Uterus (tissue), 4 donors: ENCODE results near the gene CLSTN3. TPM values are rescaled to one million over a fixed set of nuclear protein-coding genes. Genes with fewer than 3 reads are reported as not detected.
A peak's percentile ranks its signal among the peaks of the same experiment; 100 is the strongest.

Source experiments
- DNase-seq, 2 donors: peaks; one replicate each; pipeline ENCODE4 v3.0.0-alpha.2; 2019 to 2020
- H3K27ac ChIP-seq, 2 donors: fragments of 200-600 bp; sonication (generic); 1 replicate in 1 of 2; 2 replicates in 1 of 2; pipeline ENCODE4 v1.5.1; 2016 to 2018
- H3K27me3 ChIP-seq, 2 donors: fragments of 200-600 bp; sonication (generic); one replicate each; pipeline ENCODE4 v1.5.1; 2018 to 2019; ENCODE audit warnings: control low read depth in 1 of 2
- H3K36me3 ChIP-seq, 2 donors: fragments of 200-600 bp; sonication (generic); one replicate each; pipeline ENCODE4 v1.5.1; 2019; ENCODE audit warnings: control low read depth in 1 of 2
- H3K4me1 ChIP-seq, 2 donors: fragments of 200-600 bp; sonication (generic); one replicate each; pipeline ENCODE4 v1.5.1; 2018 to 2019; ENCODE audit warnings: control low read depth in 1 of 2
- H3K4me3 ChIP-seq, 2 donors: fragments of 200-600 bp; sonication (generic); 1 replicate in 1 of 2; 2 replicates in 1 of 2; pipeline ENCODE4 v1.5.1; 2018 to 2019; ENCODE audit warnings: mild to moderate bottlenecking in 1 of 2
- H3K9me3 ChIP-seq, 2 donors: fragments of 200-600 bp; sonication (generic); one replicate each; pipeline ENCODE4 v1.5.1; 2019; ENCODE audit warnings: control low read depth in 1 of 2
- POLR2A ChIP-seq, 2 donors: fragments of 450-650 bp; IDR thresholded peaks; one replicate each; pipeline ENCODE4 v1.6.1; 2016; ENCODE audit warnings: antibody characterized with exemption in 2 of 2, mild to moderate bottlenecking in 1 of 2, moderate library complexity in 1 of 2
- intact Hi-C: fragments of 100-400 bp; cut with DNase I; formaldehyde crosslinking; loops from one replicate; pipeline ENCODE4 v1.15.1; 2023; ENCODE audit warnings: low total_unique reads
- total RNA-seq, 4 donors: library from RNA; depleted of rRNA in 3 of 4; stranded (reverse); fragments of >200 nt in 3 of 4; gene quantifications; one replicate each; pipeline versions ENCODE4 v1.1.0 to v1.2.4, GENCODE V29; 2014 to 2023
- TF ChIP-seq, protein P1 (sequence below), 4 experiments: fragments of 200-600 bp in 2 of 4; fragments of 450-650 bp in 2 of 4; sonication (generic) in 2 of 4; IDR thresholded peaks; one replicate each; pipeline ENCODE4 v1.5.1; 2016 to 2019; ENCODE audit warnings: antibody characterized with exemption in 4 of 4, mild to moderate bottlenecking in 2 of 4, moderate library complexity in 1 of 4
- donor health status: DM: yes; HTN: yes; CAD: no.

CLSTN3 gene
- total RNA-seq, 4 donors from 2014 or later, result 48.1 to 113 (median 94.7) TPM

DNA sequence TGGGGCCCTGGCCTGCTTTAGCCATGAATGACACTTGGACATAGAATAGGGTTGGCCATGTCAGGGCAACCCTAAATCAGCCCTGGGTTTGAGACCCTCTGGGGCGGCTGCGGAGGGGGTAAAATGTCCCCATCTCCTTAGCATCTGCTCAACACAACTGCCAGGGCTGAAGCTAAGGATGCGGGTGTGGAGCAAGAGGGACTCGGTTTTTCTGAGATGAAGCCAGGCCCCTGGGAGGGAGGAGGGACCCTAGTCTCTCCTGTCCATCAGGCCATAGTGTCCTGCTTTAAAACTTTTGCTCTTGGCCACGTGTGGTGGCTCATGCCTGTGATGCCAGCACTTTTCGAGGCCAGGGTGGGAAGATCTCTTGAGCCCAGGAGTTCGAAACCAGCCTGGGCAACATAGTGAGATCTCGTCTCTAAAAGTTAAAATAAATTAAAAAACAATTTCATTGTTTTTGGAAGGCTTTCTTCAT is 37.1 kb upstream of the CLSTN3 start:
- intact Hi-C loops, result no loop called here
- Histone ChIP-seq H3K27me3 (no peaks in the 10 kb centered on the region), H3K4me1 (no peaks in the 10 kb centered on the region), H3K36me3 (no peaks in the 10 kb centered on the region), H3K27ac (peak overlapping the region; percentile 75 to 87), H3K9me3 (no peaks in the 10 kb centered on the region), H3K4me3 (no peak overlapping the region)
- no peak for TF ChIP-seq POLR2A (IDR thresholded peaks at IDR 0.05)
- TF ChIP-seq, protein P1, sequence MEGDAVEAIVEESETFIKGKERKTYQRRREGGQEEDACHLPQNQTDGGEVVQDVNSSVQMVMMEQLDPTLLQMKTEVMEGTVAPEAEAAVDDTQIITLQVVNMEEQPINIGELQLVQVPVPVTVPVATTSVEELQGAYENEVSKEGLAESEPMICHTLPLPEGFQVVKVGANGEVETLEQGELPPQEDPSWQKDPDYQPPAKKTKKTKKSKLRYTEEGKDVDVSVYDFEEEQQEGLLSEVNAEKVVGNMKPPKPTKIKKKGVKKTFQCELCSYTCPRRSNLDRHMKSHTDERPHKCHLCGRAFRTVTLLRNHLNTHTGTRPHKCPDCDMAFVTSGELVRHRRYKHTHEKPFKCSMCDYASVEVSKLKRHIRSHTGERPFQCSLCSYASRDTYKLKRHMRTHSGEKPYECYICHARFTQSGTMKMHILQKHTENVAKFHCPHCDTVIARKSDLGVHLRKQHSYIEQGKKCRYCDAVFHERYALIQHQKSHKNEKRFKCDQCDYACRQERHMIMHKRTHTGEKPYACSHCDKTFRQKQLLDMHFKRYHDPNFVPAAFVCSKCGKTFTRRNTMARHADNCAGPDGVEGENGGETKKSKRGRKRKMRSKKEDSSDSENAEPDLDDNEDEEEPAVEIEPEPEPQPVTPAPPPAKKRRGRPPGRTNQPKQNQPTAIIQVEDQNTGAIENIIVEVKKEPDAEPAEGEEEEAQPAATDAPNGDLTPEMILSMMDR (IDR thresholded peaks at IDR 0.05), result no peak
- no peak for DNase-seq

DNA sequence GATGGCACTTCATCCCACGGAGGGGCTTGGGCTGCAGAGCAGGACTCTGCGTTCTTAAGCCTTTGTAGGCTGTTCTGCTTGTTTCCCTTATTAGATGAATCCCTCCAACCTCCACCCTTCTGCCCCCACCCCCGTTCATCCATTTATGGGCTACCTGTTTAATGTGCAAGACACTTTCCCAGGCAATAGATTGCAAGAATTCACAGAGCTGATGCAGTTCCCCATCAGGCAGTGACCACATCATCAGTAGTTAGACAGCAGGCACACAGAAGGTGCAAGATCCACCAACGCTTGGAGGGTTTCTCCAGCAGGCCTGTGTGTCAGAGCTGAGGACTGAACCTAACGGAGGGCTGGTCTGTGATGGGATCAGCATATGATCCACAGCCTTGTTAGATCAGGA is 36.7 kb upstream of the CLSTN3 start:
- H3K27ac ChIP-seq, result peak overlapping the region in 1 of 2 donors; percentile 75
- DNase-seq, result no peak
- no peak overlapping the region for H3K4me3 ChIP-seq
- no peaks in the 10 kb centered on the region for H3K9me3 ChIP-seq
- no peaks in the 10 kb centered on the region for H3K4me1 ChIP-seq
- no peaks in the 10 kb centered on the region for H3K36me3 ChIP-seq
- TF ChIP-seq, protein P1 (IDR thresholded peaks at IDR 0.05), result no peak
- no peak for TF ChIP-seq POLR2A (IDR thresholded peaks at IDR 0.05)
- intact Hi-C loops, result no loop called here
- no peaks in the 10 kb centered on the region for H3K27me3 ChIP-seq

DNA sequence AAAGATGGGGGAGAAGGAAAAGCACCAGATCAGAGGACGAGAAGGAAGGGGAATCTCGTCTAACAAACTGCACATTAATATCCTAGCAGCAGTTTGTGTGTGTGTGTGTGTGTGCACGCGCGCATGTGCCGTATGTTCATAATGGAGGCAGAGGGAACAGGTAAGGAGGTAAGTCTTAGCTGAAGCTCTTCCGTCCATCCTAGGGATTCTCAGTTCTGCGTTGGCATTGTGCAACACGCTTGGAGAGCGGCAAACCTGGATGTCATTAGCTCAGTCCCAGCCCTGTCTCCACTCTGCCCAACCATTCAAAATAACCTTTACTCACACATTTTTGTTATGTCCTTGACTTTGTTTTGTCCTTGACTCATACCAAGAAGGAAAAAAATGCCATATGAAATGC is 36.3 kb upstream of the CLSTN3 start:
- TF ChIP-seq POLR2A (IDR thresholded peaks at IDR 0.05), result no peak
- TF ChIP-seq, protein P1 (IDR thresholded peaks at IDR 0.05), result no peak
- H3K4me3 ChIP-seq, result no peak overlapping the region
- no peaks in the 10 kb centered on the region for H3K4me1 ChIP-seq
- no peak for DNase-seq
- H3K27ac ChIP-seq, result peak overlapping the region in 1 of 2 donors; percentile 75
- no peaks in the 10 kb centered on the region for H3K27me3 ChIP-seq
- no peaks in the 10 kb centered on the region for H3K9me3 ChIP-seq
- intact Hi-C loops, result no loop called here
- no peaks in the 10 kb centered on the region for H3K36me3 ChIP-seq

DNA sequence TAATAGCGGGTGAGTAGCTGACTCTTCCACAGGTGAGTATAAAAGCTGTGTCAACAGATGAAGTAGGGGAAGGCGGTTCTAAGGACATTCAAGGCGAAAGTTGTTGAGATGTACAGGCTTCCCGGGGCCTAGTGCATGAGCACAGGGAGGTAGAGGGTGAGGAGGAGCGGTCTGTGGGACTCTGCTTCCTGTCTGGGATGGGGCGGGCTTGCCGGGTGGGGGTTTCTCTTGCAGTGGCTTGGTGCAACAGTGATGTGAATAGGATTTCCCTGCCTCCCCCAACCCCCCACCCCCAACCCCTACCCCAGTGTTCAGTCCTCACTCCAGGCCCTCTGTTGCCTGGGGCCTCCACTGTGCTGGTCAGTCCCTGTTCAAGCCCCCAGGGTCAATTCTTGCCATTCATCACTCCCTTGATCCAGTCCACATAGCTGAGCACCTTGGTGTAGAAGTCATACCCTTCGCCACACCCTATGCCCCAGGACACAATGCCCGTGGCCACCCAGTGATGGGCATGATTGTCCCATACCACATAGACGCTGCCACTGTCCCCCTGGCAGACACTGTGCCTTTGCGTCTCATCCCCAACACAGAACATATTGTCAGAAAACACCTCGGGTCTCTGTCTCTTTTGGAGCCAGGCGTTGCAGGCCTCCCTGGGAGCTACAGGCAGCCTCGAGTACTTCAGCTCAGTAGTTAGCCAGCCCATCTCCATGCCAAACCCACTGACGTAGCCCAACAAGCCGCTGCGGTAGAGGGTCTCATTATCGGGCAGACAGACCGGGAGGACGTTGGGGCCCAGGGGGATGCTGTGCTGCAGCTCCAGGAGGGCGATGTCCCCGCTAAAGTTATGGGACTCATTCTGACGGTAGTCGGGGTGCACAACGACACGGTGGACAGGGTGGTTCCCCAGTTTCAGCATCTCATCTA is 33.9 kb upstream of the CLSTN3 start:
- H3K36me3 ChIP-seq, result no peaks in the 10 kb centered on the region
- H3K9me3 ChIP-seq, result no peaks in the 10 kb centered on the region
- no peaks in the 10 kb centered on the region for H3K27me3 ChIP-seq
- H3K4me3 ChIP-seq, result no peak overlapping the region
- DNase-seq, result no peak
- H3K4me1 ChIP-seq, result no peaks in the 10 kb centered on the region
- H3K27ac ChIP-seq, result no peak overlapping the region
- intact Hi-C loops, result no loop called here
- TF ChIP-seq, protein P1 (IDR thresholded peaks at IDR 0.05), result no peak
- TF ChIP-seq POLR2A (IDR thresholded peaks at IDR 0.05), result no peak

DNA sequence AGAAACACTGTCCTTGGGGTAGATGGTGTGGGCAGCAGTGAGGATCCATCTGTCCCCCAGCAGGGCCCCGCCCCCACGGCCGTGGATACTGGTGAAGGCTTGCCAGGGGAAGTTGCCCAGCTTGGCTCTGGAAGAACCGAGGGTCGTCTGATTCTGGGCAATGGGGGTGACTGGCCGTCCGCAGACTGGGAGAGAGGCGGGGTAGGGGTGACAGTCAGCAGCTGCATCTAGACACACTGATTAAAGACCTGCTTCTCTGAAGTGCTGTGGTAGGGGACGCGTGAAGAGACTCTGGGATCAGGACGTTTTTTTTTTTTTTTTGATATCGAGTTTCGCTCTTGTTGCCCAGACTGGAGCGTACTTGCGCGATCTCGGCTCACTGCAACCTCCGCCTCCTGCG is 33.2 kb upstream of the CLSTN3 start:
- Histone ChIP-seq H3K27ac (no peak overlapping the region), H3K27me3 (no peaks in the 10 kb centered on the region), H3K9me3 (no peaks in the 10 kb centered on the region), H3K4me1 (no peaks in the 10 kb centered on the region), H3K36me3 (no peaks in the 10 kb centered on the region), H3K4me3 (no peak overlapping the region)
- DNase-seq, result no peak
- TF ChIP-seq, protein P1 (IDR thresholded peaks at IDR 0.05), result no peak
- TF ChIP-seq POLR2A (IDR thresholded peaks at IDR 0.05), result no peak
- intact Hi-C loops, result no loop called here
